HepG2 (cell line): Measurements from ENCODE around the gene PHACTR1. TPM values are rescaled to one million over a fixed set of nuclear protein-coding genes. Genes with fewer than 3 reads are reported as not detected.

Experiments
- EP300 ChIP-seq, 3 experiments: sonication (generic) in 1 of 3; formaldehyde crosslinking in 1 of 3; IDR thresholded peaks; 2 replicates each; pipeline versions ENCODE4 v1.5.1 to v1.6.1; 2011 to 2020; ENCODE audit warnings: low read depth in 2 of 3, low read length in 2 of 3, borderline replicate concordance in 1 of 3, improper control_type of control experiment in 1 of 3, mild to moderate bottlenecking in 1 of 3, missing genetic modification reagents in 1 of 3, moderate library complexity in 1 of 3
- FLYWCH1 ChIP-seq: sonication (generic); formaldehyde crosslinking; IDR thresholded peaks from 2 replicates; pipeline ENCODE4 v1.8.1; 2023; ENCODE audit warnings: mild to moderate bottlenecking, missing genetic modification reagents
- FOXA3 ChIP-seq: IDR thresholded peaks from 2 replicates; pipeline ENCODE4 v1.6.1; 2016; ENCODE audit warnings: missing genetic modification reagents, missing compliant biosample characterization
- HMG20B ChIP-seq: conservative IDR thresholded peaks from 2 replicates; pipeline ENCODE4 v1.6.1; 2016; ENCODE audit warnings: missing genetic modification reagents, missing compliant biosample characterization
- HNF4A ChIP-seq: sonication (generic); formaldehyde crosslinking; IDR thresholded peaks from 2 replicates; pipeline ENCODE4 v1.4.0; 2020; ENCODE audit warnings: missing genetic modification reagents
- HNF4G ChIP-seq, 2 experiments: sonication (generic) in 1 of 2; formaldehyde crosslinking in 1 of 2; IDR thresholded peaks; 2 replicates each; pipeline versions ENCODE4 v1.4.0 to v1.6.1; 2011 to 2020; ENCODE audit warnings: borderline replicate concordance in 2 of 2, low read depth in 2 of 2, mild to moderate bottlenecking in 2 of 2, low read length in 1 of 2, missing genetic modification reagents in 1 of 2, moderate library complexity in 1 of 2
- MLX ChIP-seq: IDR thresholded peaks from 2 replicates; pipeline ENCODE4 v1.6.1; 2016
- MTERF4 ChIP-seq: sonication (generic); formaldehyde crosslinking; IDR thresholded peaks from 2 replicates; pipeline ENCODE4 v1.8.0; 2023; ENCODE audit warnings: mild to moderate bottlenecking, missing genetic modification reagents
- POGZ ChIP-seq: sonication (generic); formaldehyde crosslinking; IDR thresholded peaks from 2 replicates; pipeline ENCODE4 v1.4.0; 2020; ENCODE audit warnings: mild to moderate bottlenecking, missing genetic modification reagents
- SMC3 ChIP-seq: IDR thresholded peaks from 2 replicates; pipeline ENCODE4 v1.6.1; 2011; ENCODE audit warnings: low read length, improper control_type of control experiment
- SUZ12 ChIP-seq: fragments of 150-350 bp; IDR thresholded peaks from 2 replicates; pipeline ENCODE4 v1.6.1; 2014; ENCODE audit warnings: low read depth, low read length
- ZFP82 ChIP-seq: sonication (generic); formaldehyde crosslinking; IDR thresholded peaks from 2 replicates; pipeline ENCODE4 v1.5.1; 2020; ENCODE audit warnings: mild to moderate bottlenecking, missing genetic modification reagents, borderline replicate concordance
- ZNF484 ChIP-seq: sonication (generic); formaldehyde crosslinking; IDR thresholded peaks from 2 replicates; pipeline ENCODE4 v1.5.1; 2020; ENCODE audit warnings: mild to moderate bottlenecking, low read depth, missing genetic modification reagents, borderline replicate concordance
- ZNF510 ChIP-seq: sonication (generic); formaldehyde crosslinking; IDR thresholded peaks from 2 replicates; pipeline ENCODE4 v1.4.0; 2020; ENCODE audit warnings: low read depth, mild to moderate bottlenecking, missing genetic modification reagents
- ZNF883 ChIP-seq: sonication (generic); formaldehyde crosslinking; IDR thresholded peaks from 2 replicates; pipeline ENCODE4 v1.5.1; 2020; ENCODE audit warnings: mild to moderate bottlenecking, missing genetic modification reagents; ENCODE audit errors: not compliant biosample characterization
- polyA plus RNA-seq, 8 experiments: library from polyadenylated mRNA; depleted of rRNA in 3 of 8; stranded (reverse) in 7 of 8; unstranded in 1 of 8; fragments of >200 nt; fragmentation: Illumina TruSeq in 4 of 8; extraction: Trizol in 4 of 8; gene quantifications; 2 replicates each; pipeline versions ENCODE4 v1.2.1 to v1.2.3, GENCODE V29; 2011 to 2016; ENCODE audit warnings: low read depth in 4 of 8, missing spikeins in 1 of 8, mixed read lengths in 1 of 8; ENCODE audit not compliant: insufficient read depth in 1 of 8
- total RNA-seq, 5 experiments: library from RNA; depleted of rRNA; stranded (reverse); fragments of >200 nt; fragmentation: Illumina TruSeq; extraction: Trizol; gene quantifications; 2 replicates each; pipeline ENCODE4 v1.2.3, GENCODE V29; 2016; ENCODE audit warnings: low read depth in 1 of 5
- TF ChIP-seq, protein P1 (sequence below): sonication (generic); formaldehyde crosslinking; IDR thresholded peaks from 2 replicates; pipeline ENCODE4 v1.4.0; 2020; ENCODE audit warnings: mild to moderate bottlenecking, missing genetic modification reagents

The PHACTR1 gene
- total and polyA plus RNA-seq, 2 of the 13 experiments (the other 11 are each of a cell fraction or from before 2014, with no cell fraction given), result 0.09 TPM; not detected in 1

GRCh38 chr6:13229205-13230085 lies 512.9 kb downstream of the PHACTR1 start (continued):
- peak; percentile 41 for TF ChIP-seq HNF4A (CRISPR knock-in tag)
- no peak for TF ChIP-seq HMG20B (CRISPR knock-in tag)
- no peak for TF ChIP-seq EP300 (IDR thresholded peaks at IDR 0.05; ENCODE audit: low read depth in 2 of 2, low read length in 2 of 2)
- TF ChIP-seq EP300 (CRISPR knock-in tag; IDR thresholded peaks at IDR 0.05; ENCODE audit: borderline replicate concordance), result no peak
- TF ChIP-seq MLX, result peak; percentile 65; the same call in 1 of the 2 replicates
- no peak for TF ChIP-seq MTERF4 (CRISPR knock-in tag)
- no peak for TF ChIP-seq ZNF484 (CRISPR knock-in tag)
- TF ChIP-seq SMC3, result peak; percentile 59
- TF ChIP-seq POGZ (CRISPR knock-in tag), result no peak
- TF ChIP-seq FLYWCH1, result no peak
- peak; percentile 54 for TF ChIP-seq ZNF883 (CRISPR knock-in tag)
- no peak for TF ChIP-seq ZNF510 (CRISPR knock-in tag)
- TF ChIP-seq SUZ12, result no peak
- TF ChIP-seq, protein P1, sequence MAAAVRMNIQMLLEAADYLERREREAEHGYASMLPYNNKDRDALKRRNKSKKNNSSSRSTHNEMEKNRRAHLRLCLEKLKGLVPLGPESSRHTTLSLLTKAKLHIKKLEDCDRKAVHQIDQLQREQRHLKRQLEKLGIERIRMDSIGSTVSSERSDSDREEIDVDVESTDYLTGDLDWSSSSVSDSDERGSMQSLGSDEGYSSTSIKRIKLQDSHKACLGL, result no peak
- peak; percentile 34; the same call in 1 of the 2 replicates for TF ChIP-seq HNF4G (IDR thresholded peaks at IDR 0.05; ENCODE audit: borderline replicate concordance, low read depth, low read length)
- TF ChIP-seq HNF4G (CRISPR knock-in tag; IDR thresholded peaks at IDR 0.05; ENCODE audit: borderline replicate concordance, low read depth), result no peak
- TF ChIP-seq ZFP82 (CRISPR knock-in tag), result no peak
- TF ChIP-seq FOXA3 (CRISPR knock-in tag), result peak; percentile 48
- TF ChIP-seq, all 625 proteins: peak for 23
